HepG2 (cell line): ENCODE data around the gene PSMD2. TPM values are rescaled to one million over a fixed set of nuclear protein-coding genes. Genes with fewer than 3 reads are reported as not detected.

ENCODE experiments used
- BHLHE40 ChIP-seq: IDR thresholded peaks from 2 replicates; pipeline ENCODE4 v1.6.1; 2011; ENCODE audit warnings: low read length, improper control_type of control experiment
- ELF1 ChIP-seq: sonication (generic); formaldehyde crosslinking; IDR thresholded peaks from 2 replicates; pipeline ENCODE4 v1.4.0; 2020; ENCODE audit warnings: missing genetic modification reagents
- GABPB1 ChIP-seq: IDR thresholded peaks from 2 replicates; pipeline ENCODE4 v1.6.1; 2016; ENCODE audit warnings: mild to moderate bottlenecking, missing genetic modification reagents, moderate library complexity, missing compliant biosample characterization
- HOXA3 ChIP-seq: sonication (generic); formaldehyde crosslinking; IDR thresholded peaks from 2 replicates; pipeline ENCODE4 v1.5.0; 2020; ENCODE audit warnings: missing genetic modification reagents
- MTA3 ChIP-seq: sonication (generic); formaldehyde crosslinking; IDR thresholded peaks from 2 replicates; pipeline ENCODE4 v1.4.0; 2020; ENCODE audit warnings: missing genetic modification reagents
- PHF20 ChIP-seq: sonication (generic); formaldehyde crosslinking; IDR thresholded peaks from 2 replicates; pipeline ENCODE4 v1.5.0; 2020; ENCODE audit warnings: mild to moderate bottlenecking, missing genetic modification reagents
- SKI ChIP-seq: fragments of 450-650 bp; IDR thresholded peaks from one replicate; pipeline ENCODE4 v1.6.1; 2018; ENCODE audit warnings: mild to moderate bottlenecking; ENCODE audit not compliant: partially characterized antibody
- ZNF34 ChIP-seq: sonication (generic); formaldehyde crosslinking; IDR thresholded peaks from 2 replicates; pipeline ENCODE4 v1.4.0; 2020; ENCODE audit warnings: mild to moderate bottlenecking, missing genetic modification reagents, borderline replicate concordance
- polyA plus RNA-seq, 8 experiments: library from polyadenylated mRNA; depleted of rRNA in 3 of 8; stranded (reverse) in 7 of 8; unstranded in 1 of 8; fragments of >200 nt; fragmentation: Illumina TruSeq in 4 of 8; extraction: Trizol in 4 of 8; gene quantifications; 2 replicates each; pipeline versions ENCODE4 v1.2.1 to v1.2.3, GENCODE V29; 2011 to 2016; ENCODE audit warnings: low read depth in 4 of 8, missing spikeins in 1 of 8, mixed read lengths in 1 of 8; ENCODE audit not compliant: insufficient read depth in 1 of 8
- total RNA-seq, 5 experiments: library from RNA; depleted of rRNA; stranded (reverse); fragments of >200 nt; fragmentation: Illumina TruSeq; extraction: Trizol; gene quantifications; 2 replicates each; pipeline ENCODE4 v1.2.3, GENCODE V29; 2016; ENCODE audit warnings: low read depth in 1 of 5
- TF ChIP-seq, protein P1 (sequence below): sonication (generic); formaldehyde crosslinking; IDR thresholded peaks from 2 replicates; pipeline ENCODE4 v1.8.0; 2022; ENCODE audit warnings: mild to moderate bottlenecking, missing genetic modification reagents, moderate library complexity
- TF ChIP-seq, protein P2 (sequence below): sonication (generic); formaldehyde crosslinking; IDR thresholded peaks from 2 replicates; pipeline ENCODE4 v1.5.1; 2020; ENCODE audit warnings: mild to moderate bottlenecking, missing genetic modification reagents, borderline replicate concordance
- TF ChIP-seq, protein P3 (sequence below): sonication (generic); formaldehyde crosslinking; IDR thresholded peaks from 2 replicates; pipeline ENCODE4 v1.9.0; 2021; ENCODE audit warnings: missing genetic modification reagents, mild to moderate bottlenecking, borderline replicate concordance
- TF ChIP-seq, protein P4 (sequence below), 2 experiments: fragments of 450-650 bp in 1 of 2; sonication (generic) in 1 of 2; formaldehyde crosslinking; IDR thresholded peaks; 2 replicates each; pipeline versions ENCODE4 v1.5.0 to v1.8.0; 2020 to 2022; ENCODE audit warnings: mild to moderate bottlenecking in 1 of 2, missing genetic modification reagents in 1 of 2
- TF ChIP-seq, protein P5 (sequence below): sonication (generic); formaldehyde crosslinking; IDR thresholded peaks from 2 replicates; pipeline ENCODE4 v1.4.0; 2020; ENCODE audit warnings: missing genetic modification reagents
- TF ChIP-seq, protein P6 (sequence below): IDR thresholded peaks from 2 replicates; pipeline ENCODE4 v1.6.1; 2018; ENCODE audit warnings: missing genetic modification reagents
- TF ChIP-seq, protein P7 (sequence below): sonication (generic); formaldehyde crosslinking; conservative IDR thresholded peaks from 2 replicates; pipeline ENCODE4 v1.4.0; 2020; ENCODE audit warnings: missing genetic modification reagents

Gene PSMD2
- total and polyA plus RNA-seq, 2 of the 13 experiments (the other 11 are each of a cell fraction or from before 2014, with no cell fraction given): 125 to 200 TPM

DNA sequence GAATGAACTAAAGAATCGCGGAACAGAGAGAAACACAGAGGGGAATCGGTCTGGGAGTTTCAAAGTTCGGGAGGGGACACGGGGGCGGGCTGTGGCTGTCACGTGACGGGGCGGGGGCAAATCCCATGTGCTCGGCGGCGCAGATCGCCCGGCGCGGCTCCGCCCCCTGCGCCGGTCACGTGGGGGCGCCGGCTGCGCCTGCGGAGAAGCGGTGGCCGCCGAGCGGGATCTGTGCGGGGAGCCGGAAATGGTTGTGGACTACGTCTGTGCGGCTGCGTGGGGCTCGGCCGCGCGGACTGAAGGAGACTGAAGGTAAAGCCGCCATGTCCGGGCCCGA, 15.3 kb downstream of the PSMD2 start, which contains the start of gene EIF4G1 (continued):
- TF ChIP-seq HOXA3 (CRISPR knock-in tag) (peak; percentile 71; the same call in 1 of the 2 replicates), MTA3 (CRISPR knock-in tag) (no peak), SKI (no peak), PHF20 (CRISPR knock-in tag) (0 out of 2 replicates have a peak, but pooled peaks have one; percentile 26), BHLHE40 (peak; percentile 89), ELF1 (CRISPR knock-in tag) (peak; percentile 59; the same call in 1 of the 2 replicates), ZNF34 (CRISPR knock-in tag) (no peak), GABPB1 (CRISPR knock-in tag) (peak; percentile 82; the same call in 1 of the 2 replicates)
- TF ChIP-seq, protein P1, sequence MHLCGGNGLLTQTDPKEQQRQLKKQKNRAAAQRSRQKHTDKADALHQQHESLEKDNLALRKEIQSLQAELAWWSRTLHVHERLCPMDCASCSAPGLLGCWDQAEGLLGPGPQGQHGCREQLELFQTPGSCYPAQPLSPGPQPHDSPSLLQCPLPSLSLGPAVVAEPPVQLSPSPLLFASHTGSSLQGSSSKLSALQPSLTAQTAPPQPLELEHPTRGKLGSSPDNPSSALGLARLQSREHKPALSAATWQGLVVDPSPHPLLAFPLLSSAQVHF (CRISPR knock-in tag): no peak
- TF ChIP-seq, protein P2, sequence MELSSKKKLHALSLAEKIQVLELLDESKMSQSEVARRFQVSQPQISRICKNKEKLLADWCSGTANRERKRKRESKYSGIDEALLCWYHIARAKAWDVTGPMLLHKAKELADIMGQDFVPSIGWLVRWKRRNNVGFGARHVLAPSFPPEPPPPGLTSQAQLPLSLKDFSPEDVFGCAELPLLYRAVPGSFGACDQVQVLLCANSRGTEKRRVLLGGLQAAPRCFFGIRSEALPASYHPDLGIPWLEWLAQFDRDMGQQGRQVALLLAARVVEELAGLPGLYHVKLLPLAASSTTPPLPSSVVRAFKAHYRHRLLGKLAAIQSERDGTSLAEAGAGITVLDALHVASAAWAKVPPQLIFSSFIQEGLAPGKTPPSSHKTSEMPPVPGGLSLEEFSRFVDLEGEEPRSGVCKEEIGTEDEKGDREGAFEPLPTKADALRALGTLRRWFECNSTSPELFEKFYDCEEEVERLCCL: no peak
- TF ChIP-seq, protein P3, sequence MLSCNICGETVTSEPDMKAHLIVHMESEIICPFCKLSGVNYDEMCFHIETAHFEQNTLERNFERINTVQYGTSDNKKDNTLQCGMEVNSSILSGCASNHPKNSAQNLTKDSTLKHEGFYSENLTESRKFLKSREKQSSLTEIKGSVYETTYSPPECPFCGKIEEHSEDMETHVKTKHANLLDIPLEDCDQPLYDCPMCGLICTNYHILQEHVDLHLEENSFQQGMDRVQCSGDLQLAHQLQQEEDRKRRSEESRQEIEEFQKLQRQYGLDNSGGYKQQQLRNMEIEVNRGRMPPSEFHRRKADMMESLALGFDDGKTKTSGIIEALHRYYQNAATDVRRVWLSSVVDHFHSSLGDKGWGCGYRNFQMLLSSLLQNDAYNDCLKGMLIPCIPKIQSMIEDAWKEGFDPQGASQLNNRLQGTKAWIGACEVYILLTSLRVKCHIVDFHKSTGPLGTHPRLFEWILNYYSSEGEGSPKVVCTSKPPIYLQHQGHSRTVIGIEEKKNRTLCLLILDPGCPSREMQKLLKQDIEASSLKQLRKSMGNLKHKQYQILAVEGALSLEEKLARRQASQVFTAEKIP (CRISPR knock-in tag): no peak
- TF ChIP-seq, protein P4, sequence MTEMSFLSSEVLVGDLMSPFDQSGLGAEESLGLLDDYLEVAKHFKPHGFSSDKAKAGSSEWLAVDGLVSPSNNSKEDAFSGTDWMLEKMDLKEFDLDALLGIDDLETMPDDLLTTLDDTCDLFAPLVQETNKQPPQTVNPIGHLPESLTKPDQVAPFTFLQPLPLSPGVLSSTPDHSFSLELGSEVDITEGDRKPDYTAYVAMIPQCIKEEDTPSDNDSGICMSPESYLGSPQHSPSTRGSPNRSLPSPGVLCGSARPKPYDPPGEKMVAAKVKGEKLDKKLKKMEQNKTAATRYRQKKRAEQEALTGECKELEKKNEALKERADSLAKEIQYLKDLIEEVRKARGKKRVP (CRISPR knock-in tag; IDR thresholded peaks at IDR 0.05): 0 out of 4 replicates have a peak, but pooled peaks of 1 of the 2 experiments have one; percentile 29
- TF ChIP-seq, protein P5, sequence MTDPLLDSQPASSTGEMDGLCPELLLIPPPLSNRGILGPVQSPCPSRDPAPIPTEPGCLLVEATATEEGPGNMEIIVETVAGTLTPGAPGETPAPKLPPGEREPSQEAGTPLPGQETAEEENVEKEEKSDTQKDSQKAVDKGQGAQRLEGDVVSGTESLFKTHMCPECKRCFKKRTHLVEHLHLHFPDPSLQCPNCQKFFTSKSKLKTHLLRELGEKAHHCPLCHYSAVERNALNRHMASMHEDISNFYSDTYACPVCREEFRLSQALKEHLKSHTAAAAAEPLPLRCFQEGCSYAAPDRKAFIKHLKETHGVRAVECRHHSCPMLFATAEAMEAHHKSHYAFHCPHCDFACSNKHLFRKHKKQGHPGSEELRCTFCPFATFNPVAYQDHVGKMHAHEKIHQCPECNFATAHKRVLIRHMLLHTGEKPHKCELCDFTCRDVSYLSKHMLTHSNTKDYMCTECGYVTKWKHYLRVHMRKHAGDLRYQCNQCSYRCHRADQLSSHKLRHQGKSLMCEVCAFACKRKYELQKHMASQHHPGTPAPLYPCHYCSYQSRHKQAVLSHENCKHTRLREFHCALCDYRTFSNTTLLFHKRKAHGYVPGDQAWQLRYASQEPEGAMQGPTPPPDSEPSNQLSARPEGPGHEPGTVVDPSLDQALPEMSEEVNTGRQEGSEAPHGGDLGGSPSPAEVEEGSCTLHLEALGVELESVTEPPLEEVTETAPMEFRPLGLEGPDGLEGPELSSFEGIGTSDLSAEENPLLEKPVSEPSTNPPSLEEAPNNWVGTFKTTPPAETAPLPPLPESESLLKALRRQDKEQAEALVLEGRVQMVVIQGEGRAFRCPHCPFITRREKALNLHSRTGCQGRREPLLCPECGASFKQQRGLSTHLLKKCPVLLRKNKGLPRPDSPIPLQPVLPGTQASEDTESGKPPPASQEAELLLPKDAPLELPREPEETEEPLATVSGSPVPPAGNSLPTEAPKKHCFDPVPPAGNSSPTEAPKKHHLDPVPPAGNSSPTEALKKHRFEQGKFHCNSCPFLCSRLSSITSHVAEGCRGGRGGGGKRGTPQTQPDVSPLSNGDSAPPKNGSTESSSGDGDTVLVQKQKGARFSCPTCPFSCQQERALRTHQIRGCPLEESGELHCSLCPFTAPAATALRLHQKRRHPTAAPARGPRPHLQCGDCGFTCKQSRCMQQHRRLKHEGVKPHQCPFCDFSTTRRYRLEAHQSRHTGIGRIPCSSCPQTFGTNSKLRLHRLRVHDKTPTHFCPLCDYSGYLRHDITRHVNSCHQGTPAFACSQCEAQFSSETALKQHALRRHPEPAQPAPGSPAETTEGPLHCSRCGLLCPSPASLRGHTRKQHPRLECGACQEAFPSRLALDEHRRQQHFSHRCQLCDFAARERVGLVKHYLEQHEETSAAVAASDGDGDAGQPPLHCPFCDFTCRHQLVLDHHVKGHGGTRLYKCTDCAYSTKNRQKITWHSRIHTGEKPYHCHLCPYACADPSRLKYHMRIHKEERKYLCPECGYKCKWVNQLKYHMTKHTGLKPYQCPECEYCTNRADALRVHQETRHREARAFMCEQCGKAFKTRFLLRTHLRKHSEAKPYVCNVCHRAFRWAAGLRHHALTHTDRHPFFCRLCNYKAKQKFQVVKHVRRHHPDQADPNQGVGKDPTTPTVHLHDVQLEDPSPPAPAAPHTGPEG (CRISPR knock-in tag): no peak
- TF ChIP-seq, protein P6, sequence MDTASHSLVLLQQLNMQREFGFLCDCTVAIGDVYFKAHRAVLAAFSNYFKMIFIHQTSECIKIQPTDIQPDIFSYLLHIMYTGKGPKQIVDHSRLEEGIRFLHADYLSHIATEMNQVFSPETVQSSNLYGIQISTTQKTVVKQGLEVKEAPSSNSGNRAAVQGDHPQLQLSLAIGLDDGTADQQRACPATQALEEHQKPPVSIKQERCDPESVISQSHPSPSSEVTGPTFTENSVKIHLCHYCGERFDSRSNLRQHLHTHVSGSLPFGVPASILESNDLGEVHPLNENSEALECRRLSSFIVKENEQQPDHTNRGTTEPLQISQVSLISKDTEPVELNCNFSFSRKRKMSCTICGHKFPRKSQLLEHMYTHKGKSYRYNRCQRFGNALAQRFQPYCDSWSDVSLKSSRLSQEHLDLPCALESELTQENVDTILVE: no peak
- TF ChIP-seq, protein P7, sequence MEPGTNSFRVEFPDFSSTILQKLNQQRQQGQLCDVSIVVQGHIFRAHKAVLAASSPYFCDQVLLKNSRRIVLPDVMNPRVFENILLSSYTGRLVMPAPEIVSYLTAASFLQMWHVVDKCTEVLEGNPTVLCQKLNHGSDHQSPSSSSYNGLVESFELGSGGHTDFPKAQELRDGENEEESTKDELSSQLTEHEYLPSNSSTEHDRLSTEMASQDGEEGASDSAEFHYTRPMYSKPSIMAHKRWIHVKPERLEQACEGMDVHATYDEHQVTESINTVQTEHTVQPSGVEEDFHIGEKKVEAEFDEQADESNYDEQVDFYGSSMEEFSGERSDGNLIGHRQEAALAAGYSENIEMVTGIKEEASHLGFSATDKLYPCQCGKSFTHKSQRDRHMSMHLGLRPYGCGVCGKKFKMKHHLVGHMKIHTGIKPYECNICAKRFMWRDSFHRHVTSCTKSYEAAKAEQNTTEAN (CRISPR knock-in tag): peak; percentile 13; the same call in 1 of the 2 replicates
